ENCODE data around the gene SALL3.

SALL3 gene

DNA sequence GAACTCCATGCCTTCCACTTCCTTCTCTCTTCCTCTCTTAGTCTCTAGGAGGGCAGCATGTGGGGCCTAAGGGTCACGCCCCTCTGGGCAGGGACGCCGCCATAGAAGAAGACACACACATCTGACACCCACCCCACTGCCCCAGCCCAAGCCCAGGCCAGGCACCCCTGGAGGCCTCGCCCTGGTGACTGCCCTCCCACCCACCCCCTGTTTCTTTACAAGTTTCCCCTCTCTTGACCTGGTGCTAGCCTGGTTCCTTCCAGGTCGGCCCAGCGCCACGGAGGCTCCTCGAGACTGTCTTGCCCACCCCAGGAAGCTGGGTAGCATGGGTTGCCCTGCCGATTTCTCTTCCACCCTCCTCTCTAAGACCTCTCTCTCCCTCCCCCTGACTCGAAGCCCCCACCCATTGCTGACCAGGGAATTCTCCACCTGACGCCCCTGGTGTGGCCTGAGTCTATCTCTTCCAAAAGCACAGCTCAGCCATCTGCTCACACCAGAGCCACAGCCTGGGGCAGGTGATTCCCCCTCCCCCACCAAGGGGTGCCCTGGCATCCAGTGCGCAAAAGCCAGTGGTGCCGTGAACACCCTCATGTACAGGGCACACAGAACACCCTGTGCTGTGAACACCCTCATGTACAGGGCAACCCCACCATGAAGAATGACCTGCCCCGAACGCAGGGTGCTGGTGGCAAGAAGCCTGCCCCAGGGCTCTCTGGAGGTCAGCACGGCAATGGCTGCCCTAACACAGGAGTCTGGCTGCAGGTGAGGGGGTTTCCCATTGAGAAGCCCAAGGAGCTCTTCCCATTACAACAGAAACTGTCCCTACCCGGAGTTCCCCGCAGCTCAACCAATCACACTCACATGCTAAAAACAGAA is 13.5 kb upstream of the SALL3 start:
- DNase-seq = no peak

DNA sequence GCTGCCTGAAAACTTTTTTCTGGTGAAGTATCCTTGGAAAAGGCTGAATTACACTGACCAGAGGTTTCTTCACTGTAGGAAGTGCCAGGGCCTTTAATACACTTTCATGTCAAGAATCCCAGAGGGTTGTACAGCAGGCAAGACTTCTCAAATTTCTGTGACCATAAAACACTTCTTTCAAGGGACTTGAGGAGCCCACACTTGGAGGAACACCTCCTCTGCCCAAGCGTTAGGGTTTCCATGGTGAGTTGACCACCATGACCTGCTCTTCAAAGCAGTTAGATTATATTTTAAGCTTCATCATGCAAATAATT is 12.9 kb upstream of the SALL3 start:
- no peak for DNase-seq

DNA sequence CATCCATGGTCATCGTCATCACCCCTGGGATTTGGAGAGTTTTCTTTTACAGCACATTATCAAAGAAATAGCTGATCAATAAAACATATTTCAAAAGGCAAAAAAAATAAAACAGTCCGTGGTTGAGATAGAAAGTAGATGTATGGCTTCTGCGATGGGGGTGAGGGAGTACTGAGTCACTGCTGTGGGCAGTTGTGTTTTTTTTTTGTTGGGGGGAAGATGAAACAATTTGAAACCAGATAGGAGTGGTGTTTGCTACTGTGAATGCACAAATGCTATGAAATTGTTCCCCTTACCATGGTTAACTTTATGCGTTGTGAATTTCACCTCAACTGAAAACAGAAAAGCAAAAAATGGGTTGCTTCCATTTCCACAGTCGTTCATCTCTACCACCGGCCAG is 11.9 kb upstream of the SALL3 start:
- DNase-seq = no peak

DNA sequence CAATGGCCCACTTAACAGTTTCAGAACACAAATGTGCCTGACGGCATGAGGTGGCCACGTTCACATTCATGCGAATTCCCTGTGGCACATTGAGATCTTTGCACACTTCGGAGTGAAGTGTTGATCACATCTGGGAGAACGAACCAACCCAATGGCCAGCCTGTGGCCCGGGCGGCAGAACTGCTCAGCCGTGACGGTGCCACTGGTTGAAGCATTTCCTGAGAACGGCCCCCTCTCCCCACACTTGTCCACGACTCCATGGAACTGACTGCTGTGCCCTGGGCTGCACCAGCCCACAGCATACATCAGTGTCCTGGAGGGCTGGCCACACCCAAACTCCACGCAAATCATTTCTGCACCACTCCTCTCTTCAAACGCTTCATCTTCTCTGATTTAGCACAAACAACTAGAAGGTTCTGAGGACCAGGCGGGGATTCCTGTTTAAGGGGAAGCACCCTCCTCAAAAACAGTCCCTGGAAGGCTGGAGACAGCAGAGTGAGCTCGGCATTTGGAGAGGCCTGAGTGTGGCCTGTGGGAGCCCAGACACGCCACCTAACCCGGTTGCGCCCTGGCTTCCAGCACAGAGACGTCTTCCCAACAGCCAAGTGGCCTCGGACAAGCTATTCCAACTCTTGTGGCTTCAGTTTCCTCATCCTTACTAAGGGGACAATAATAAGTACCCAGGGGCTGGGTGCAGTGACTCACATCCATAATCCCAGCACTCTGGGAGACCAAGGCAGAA is 9.9 kb upstream of the SALL3 start:
- DNase-seq = no peak

DNA sequence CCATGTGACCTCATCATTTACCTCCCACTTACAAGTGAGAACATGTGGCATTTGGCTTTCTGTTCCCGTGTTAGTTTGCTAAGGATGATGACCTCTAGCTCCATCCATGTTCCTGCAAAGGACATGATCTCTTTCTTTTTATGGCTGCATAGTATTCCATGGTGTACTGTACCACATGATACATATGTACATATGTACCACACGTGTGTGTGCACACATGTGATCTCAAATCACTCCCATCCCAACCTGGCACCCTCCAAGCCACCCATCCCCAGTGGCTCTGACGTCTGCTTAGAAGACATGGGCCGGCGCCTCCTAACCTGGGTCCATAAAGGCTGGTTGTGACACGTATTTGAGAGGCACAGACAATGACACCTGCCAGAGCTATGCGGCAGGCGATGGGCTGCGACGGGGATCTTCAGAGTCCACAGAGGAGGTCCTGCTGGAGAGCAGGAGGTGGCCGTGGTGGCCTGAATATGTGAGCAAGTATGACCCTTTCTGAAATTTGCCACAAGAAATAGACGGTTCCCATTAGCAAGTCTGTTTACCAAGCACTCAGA is 8.8 kb upstream of the SALL3 start:
- DNase-seq = no peak

DNA sequence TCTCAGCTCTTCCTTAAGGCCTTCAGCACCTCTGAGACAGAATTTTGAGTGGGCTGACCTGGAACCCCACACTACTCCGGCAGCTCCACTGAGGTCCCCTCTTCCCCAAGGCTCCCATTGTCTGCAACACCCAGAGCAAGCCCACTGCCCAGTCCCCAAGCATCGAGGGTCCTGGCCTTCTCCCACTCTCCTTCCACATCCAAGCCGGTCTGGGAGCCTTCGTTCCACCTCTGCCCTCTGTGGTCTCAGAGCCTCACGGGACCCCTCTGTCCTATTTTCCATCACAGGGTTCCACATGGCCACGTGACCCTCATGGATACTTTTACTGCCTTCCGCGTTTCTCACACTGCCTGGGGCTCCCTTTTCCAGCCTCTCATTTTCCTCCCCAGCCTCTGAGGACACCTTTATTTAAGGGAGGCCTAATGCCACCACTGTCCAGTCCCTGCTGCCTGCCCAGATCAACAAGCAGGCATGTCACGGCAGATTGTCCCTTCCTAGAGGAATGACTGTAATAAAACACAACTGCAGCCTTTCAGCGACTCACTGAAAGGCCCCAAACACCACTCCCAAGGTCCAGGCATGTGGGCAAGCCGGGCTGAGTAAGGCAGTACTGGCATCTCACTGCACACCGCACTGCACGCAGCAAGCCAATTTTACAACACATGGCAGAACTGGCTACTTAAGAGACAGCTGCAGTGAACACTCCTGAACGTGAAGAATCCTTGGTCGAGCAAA is 7.9 kb upstream of the SALL3 start:
- no peak for DNase-seq

DNA sequence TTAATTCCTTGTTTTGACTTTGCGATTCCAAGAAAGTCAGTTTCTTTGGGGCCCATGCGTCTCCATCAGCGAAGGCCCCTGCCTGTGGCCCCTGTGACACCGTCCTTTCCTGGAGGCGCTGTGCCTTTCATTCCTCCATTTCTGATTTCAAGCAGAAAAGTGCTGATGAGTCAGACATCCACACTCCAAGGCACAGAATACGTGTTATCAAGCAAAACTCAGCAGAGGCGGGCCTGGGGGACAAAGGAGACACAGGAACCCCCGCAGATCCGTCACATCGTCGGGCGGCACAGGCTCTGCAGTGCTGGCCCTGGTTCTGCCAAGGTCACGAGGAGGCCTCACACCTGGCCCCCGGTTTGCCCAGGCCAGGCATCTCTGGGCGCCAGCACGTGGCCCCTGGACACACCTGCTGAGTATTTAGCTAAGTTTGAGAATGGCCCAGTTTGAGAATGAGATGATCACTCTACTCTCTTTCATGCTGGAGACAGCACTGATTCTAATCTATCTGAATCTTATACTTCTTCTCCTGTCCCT is 7.2 kb upstream of the SALL3 start:
- no peak for DNase-seq

DNA sequence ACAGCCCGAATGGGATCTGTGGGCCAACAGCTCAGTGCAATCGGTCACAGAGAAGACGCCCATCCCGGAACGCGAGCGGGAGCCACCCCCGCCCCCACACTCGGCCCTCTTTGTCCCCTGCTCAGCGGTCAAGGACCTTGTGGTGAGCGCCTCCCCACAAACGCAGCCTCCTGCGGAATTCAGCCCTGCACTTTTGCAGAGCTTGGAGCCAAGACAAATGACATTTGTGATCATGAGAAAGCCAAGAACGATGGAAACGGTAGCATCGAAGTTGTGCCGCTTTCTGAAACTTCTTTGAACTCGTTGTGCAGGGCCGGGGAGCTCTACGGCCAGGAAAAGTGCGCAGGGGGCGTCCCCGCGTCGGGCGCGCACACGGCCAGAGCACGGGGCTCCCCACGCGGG is 6.7 kb upstream of the SALL3 start:
- DNase-seq = no peak

DNA sequence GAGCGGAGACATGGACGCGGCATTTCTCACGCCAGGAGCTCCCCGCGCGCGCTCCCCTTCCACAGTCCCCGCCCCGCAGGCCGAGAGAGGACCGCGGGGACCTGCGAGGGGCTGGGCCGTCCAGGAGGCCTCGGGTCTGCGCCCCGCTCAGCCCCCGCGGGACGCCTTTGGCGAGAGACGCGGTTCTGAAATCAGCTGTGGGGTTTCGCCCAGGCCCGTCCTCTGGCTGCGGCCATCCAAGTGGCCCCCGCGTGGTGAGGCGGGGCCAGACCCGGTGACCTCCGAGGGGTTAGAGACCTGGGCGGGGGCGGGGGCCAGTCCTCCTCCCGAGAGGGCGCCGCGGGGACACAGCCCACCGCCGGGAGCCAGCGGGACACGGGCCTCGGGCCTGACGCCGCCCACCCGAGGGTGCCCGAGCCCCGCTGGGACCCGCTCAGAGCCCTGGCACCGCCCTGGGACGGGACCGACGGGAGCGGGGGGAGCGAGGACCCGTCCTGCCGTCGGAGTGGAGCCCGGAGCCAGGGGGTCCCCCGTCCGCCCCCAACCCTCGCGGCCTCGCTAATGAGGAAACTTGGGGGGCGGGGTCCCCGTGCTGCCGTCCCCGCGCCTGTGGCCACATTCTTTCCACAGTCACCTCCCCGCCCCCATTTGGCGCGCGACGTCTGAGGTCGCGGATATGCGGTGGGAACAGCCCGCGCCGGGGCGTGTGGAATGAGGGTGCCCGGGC is 6.1 kb upstream of the SALL3 start:
- DNase-seq = no peak

DNA sequence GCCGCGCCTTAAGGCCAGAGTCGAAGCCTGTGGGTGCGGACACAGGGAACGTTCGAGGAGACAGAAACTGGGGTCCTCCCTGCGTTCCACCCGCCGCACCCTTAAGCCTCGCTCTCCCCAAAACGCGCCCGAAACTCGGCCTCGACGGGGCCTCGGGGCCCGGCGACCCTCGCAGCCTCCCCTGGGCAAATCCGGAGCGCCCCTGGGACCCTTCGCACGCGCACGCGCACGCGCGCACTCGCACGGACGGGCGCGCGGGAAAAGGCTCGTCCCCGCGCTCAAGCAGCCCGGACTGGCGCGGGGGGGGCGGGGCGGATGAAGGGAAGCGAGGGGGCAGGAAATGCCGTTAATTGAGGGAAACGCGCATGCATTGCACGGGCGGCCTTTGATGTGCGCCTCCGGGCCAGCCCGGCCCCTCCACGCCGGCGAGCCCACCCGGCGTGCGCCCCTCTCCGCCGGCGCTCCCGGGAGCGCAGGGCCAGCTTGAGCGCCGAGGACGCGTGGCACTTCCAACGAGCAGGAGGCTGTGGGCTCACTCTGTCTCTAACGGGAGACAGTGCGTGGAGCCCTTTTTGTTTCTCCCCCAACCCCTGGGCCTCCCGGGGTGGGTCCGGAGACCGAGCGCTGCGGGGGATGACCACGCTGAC is 5.4 kb upstream of the SALL3 start:
- DNase-seq = no peak

DNA sequence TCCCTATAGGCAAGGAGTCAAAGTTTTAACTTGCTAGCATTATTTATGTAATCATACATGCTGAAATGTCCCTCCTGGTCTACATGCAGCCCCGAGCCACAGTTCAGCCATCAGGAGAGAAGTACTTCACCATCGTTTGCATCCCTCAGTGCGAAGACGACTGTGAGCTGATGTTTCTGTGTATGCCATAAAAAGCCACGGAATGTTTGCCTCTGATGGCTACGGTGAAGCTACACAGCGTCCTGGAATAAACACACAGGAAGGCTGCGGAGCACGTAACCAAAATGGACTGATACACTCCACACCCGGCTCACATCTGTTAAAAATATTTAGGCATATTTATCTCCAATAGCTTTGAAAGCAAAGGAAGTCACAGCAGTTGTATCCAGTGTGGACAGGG is 4.3 kb upstream of the SALL3 start:
- no peak for DNase-seq

DNA sequence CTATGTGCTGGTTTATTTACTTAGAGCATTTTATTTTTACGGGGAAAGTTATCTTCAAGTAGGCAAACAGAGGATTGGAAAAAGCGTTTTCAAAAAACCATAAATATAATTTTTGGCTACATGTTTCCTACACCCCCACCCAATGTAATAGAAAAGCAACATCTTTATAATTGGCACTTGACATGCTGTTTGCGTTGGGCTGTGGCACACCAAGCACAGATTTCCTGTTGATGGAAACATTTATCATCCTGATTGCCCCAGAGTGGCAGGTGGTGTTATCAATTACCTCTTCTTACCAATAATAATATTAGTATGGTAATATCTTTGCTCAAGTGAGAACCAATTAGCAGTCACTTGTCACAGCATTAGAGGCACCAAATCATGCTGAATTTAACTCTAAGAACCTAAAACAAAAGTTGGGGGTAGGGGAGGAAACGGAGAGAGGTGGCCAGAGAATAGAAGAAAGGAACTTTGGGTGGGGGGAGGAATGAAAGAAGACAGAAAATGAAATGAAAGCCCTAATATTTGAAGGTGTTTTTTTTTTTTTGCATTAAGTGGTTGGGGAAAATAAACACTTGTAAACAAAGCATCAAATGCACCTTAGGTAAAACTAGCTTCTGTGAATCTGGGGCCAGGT is 3.8 kb upstream of the SALL3 start:
- no peak for DNase-seq

DNA sequence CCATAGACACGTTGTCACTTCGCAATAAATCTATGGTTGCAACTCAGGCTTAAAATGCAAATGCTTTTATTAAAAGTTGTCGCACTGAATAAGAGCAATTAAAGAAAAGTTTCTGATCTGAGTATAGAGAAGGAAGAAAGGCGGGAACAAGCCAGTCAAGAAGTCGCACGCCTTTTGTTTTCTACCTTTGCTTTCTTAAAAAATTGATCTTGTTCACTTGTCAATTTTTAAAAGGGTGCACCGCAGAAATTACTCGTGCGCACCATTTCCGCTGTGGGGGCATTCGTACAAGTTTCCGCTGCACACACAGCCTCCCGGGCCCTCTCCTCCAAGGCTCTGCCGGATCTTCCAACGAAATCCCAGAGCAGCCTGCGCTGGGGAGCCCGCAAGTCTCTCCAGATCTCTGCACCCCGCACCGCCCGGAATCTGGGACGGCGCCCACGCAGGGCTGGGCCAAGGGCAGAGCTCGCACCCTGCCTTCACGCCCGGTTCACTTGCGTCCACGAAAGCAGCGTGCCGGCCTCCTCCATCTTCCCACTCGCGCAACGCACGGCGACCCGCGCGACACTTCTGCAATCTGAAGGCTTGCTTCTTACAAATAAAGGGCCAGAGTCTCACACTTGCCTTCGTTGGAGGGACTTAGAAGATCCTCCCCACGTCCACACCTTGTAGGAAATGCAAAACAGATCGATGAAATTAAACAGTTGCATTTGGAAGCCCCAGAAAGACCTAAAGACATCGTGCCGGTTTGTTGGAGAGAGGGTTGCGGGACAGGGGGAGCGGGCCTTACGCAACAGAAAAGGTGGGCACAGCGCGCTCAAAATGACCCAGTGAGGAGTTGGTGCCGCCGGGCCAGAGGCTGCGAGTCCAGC is 2.6 kb upstream of the SALL3 start:
- DNase-seq = no peak

DNA sequence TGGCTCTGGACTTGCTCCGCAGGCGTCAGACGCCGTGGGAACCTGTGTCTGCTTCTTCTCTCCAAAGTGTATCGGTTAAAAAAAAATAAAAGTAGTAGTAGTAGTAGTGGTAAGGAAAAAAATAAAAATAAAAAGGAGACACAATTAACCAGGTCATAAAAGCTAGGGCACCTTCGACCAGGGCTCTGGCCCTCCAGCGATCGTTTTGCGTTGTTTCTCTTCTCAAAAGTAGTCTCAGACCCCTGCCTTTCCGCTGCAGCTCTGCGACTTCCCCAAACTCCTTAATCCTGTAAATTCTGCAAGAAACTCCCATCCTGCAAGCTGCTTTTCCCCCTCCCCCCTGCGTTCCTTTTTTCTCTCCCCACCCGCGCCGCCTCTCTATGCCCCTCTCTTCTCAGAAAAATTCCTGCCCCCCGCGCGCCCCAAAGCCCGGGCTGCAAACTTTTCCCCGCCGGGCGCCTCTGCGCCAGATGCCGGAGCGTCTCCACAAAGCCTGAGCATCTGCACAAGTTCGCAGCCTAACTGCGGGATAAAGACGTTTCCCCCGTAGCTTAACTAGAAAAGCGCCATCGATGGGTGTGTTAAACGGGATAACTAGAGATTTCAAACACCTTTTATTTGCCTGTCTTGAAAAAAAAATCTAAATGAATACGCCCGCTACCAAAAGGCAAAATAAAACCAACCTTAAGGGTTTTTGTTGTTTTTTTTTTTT is 1.8 kb upstream of the SALL3 start:
- DNase-seq = no peak

DNA sequence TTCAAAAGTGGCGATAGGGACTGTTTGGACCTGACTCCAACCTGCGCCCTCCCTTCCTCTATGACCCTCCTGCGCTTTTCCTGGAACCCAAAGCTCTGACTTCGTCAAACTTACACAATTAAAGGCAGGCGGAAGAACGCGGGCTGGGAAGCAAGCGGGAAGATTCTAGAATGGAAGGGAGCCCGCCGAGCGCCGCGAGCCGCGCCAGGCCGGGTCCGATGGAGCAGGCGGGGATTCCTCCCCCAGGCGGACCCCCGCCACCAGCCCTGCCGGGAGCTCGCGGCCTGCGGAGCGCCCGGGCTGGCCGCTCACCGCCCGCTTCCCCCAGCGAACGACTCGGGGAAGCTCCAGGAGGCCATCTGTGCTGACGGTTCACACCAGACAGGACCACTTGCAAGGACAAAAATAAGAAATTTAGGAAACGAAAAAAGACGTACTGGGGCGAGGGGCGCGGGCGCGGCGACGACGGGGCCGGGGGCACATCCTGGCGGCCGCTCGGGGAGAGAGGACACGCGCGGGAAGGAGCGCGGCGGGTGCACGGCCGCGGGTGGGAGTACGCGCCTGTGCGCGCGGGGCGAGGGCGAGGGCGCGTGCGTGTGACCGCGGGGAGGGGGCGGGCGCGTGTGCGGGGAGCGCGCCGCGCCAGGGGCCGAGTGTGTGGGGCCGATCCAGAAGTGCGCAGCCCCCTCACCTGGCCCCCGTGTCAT is 1.1 kb upstream of the SALL3 start:
- no peak for DNase-seq

DNA sequence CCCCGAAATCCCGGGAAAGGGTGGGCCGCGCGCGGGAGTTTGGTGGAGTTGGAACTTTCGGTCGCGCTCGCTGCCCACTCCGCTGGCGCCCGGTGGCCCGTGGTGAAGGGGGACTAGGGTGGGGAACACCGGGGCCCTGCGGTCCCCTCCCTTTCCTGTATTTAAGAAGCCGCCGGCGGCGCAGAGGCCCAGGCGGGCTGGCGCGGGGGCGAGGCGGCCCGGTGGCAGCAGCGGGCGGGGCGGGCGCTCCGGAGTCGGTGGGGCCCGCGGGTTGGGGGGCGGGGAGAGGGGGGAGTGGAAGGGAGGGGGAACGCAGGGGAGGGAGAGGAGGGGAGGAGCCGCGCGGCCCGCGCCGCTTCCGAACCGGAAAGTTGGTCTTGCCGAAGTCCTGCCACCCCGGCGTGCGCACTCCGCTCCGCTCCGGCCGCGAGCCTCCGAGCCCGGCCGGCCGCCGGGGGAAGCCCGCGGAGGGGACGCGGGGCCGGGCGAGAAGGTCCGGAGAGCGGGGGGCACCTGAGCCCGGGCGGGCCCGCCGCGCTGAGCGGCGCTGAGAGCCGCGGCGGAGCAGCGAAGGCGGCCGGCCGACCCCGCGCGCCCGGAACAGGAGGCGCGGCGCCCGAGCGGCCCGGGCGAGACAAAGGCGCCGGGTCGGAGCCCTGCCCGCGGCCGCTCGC is 425 bp upstream of the SALL3 start:
- peak; percentile 38 for DNase-seq

DNA sequence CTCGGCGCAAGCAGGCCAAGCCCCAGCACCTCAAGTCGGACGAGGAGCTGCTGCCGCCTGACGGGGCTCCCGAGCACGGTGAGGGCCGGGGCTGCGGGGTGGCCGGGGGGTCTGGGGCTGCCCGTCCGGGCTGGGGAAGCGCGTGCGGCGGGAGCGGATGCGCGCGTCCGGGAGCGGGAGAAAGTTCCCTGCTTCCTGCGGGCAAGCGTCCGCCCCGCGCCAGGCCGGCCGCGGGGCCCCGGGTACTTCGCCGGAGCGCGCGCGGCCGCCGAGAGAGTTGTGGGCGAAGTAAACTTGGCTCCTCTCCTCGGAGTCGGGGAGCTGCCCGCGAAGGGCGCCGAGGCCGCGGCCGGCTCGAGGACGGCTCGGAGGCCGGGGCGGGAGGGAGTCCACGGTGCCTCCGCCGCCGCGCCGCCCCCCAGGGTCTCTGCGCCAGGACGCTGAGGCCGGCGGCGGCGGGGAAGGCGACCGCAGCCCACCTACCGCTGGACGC is 707 bp downstream of the SALL3 start:
- DNase-seq = no peak

DNA sequence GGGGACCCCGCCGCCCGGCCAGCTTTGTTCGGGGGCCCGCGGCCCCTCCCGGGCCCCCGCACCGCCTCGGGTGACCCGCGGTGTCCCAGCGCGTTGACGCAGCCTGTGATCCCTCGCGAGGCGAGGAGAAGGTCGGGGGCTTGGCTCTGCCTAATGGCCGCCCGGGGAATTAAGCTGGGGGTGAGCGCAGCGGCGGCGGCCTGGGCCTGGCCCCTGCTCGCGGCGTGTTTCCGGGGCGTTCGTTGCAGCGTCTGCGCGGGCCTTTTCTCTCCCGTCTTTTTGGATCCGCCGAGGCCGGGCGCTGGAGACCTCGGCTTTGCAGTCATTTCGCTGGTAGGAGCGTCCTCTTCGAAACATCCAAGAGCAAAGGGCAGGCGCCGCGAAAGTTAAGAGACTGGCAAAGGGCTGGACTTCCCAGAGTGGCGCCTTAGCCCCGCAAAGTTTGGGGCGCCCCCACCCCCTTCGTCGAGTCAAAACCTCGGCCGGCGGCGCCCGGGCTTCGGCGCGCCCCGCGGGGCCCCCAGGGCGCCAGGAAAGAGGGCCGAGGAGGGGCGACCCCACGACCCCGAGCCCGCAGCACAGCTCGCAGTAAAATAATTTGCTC is 1.3 kb downstream of the SALL3 start:
- DNase-seq = peak; percentile 14

Data from NCI-H1436 (cell line).